ENCODE results near the gene RAB18. TPM values are rescaled to one million over a fixed set of nuclear protein-coding genes. Genes with fewer than 3 reads are reported as not detected.

RAB18 gene
- total and polyA plus RNA-seq, 9 donors = 23.9 to 98.4 (median 83.6) TPM

GRCh38 chr10:27578316-27578715 is 74.2 kb downstream of the RAB18 start:
- Histone ChIP-seq H3K36me3 (no peaks in the 10 kb centered on the region), H3K27ac (no peak overlapping the region), H3K27me3 (no peaks in the 10 kb centered on the region), H3K4me1 (ENCODE audit: insufficient read depth) (no peaks in the 10 kb centered on the region), H3K4me3 (no peak overlapping the region), H3K9me3 (no peaks in the 10 kb centered on the region)
- no peak for DNase-seq
- TF ChIP-seq EP300 (IDR thresholded peaks at IDR 0.05) (no peak), POLR2A (IDR thresholded peaks at IDR 0.05) (no peak), CTCF (IDR thresholded peaks at IDR 0.05) (no peak)
- 69 to 76% (median 72%) methylated on average over 4 of the region's 4 CpGs for WGBS, 3 donors
- intact Hi-C loops (cut with DNase I) = no loop called here

- intact Hi-C loops (cut with DNase I) = no loop called here
- WGBS, 3 donors = 86 to 95% (median 88%) methylated on average over 4 of the region's 4 CpGs
- Histone ChIP-seq H3K4me3 (no peak overlapping the region), H3K4me1 (ENCODE audit: insufficient read depth) (no peaks in the 10 kb centered on the region), H3K27ac (no peak overlapping the region), H3K27me3 (no peaks in the 10 kb centered on the region), H3K9me3 (no peaks in the 10 kb centered on the region), H3K36me3 (no peaks in the 10 kb centered on the region)
- no peak for TF ChIP-seq CTCF (IDR thresholded peaks at IDR 0.05)
- DNase-seq = no peak
Measured at GRCh38 chr10:27581225-27581624, 77.1 kb downstream of the RAB18 start.

- H3K9me3 ChIP-seq = no peaks in the 10 kb centered on the region
- no peak overlapping the region for H3K27ac ChIP-seq
- DNase-seq = no peak
- H3K4me3 ChIP-seq = no peak overlapping the region
- WGBS, 3 donors = 80 to 91% (median 86%) methylated on average over 2 of the region's 2 CpGs
- intact Hi-C loops (cut with DNase I) = no loop called here
- TF ChIP-seq EP300 (IDR thresholded peaks at IDR 0.05) (no peak), POLR2A (IDR thresholded peaks at IDR 0.05) (no peak), CTCF (IDR thresholded peaks at IDR 0.05) (no peak)
- no peaks in the 10 kb centered on the region for H3K27me3 ChIP-seq
- H3K4me1 ChIP-seq (ENCODE audit: insufficient read depth) = no peaks in the 10 kb centered on the region
- H3K36me3 ChIP-seq = no peaks in the 10 kb centered on the region
Measured at GRCh38 chr10:27584302-27584701, 80.2 kb downstream of the RAB18 start.

Other genes with a start within 250 kb of the RAB18 start
- gene MKX, start 241.5 kb downstream of the RAB18 start, total RNA-seq = 10 to 100 TPM in 6 of 7 donors, 1 to 10 TPM in 1; 7.8 to 39.7 (median 21.2) TPM
- 10 to 100 TPM in 1 of 2 donors, 1 to 10 TPM in 1; 7.4 to 11.2 TPM for gene MKX, start 241.5 kb downstream of the RAB18 start, polyA plus RNA-seq

Measured in ovary (tissue), 9 donors.